OCI-LY3 (cell line): ENCODE measurements around the gene CACNA1G.

Experiments
- CTCF ChIP-seq: fragments of 200-600, 300-600 bp; sonication (generic); IDR thresholded peaks from 2 replicates; pipeline ENCODE4 v1.5.1; 2014; ENCODE audit warnings: antibody characterized with exemption, low read length, low read depth
- EZH2phosphoT487 ChIP-seq: fragments of 200-600 bp; shearing (Covaris generic); IDR thresholded peaks from 2 replicates; pipeline ENCODE4 v1.6.1; 2018; ENCODE audit warnings: antibody characterized with exemption, mixed run types, low read depth

GRCh38 chr17:50522766-50523165 lies 37.7 kb upstream of the CACNA1G start:
- TF ChIP-seq CTCF: no peak
- TF ChIP-seq EZH2phosphoT487: no peak
